Spleen (tissue), 11 donors: ENCODE results near the gene ZEB1. TPM values are rescaled to one million over a fixed set of nuclear protein-coding genes. Genes with fewer than 3 reads are reported as not detected.

Experiments
- DNase-seq: peaks from one replicate; pipeline ENCODE4 v3.0.0-alpha.2; 2020
- H3K27ac ChIP-seq, 8 donors: fragments of 200-600 bp; sonication (generic) in 7 of 8; 1 replicate in 4 of 8; 2 replicates in 4 of 8; pipeline versions ENCODE4 v1.5.0 to v1.8.0; 2016 to 2021; ENCODE audit warnings: inconsistent platforms in 4 of 8, mild to moderate bottlenecking in 4 of 8, moderate library complexity in 1 of 8
- H3K27me3 ChIP-seq, 7 donors: fragments of 200-600 bp; sonication (generic) in 6 of 7; replicated peaks in 1 of 7; 1 replicate in 4 of 7; 2 replicates in 3 of 7; pipeline versions ENCODE4 v1.5.0 to v1.8.0; 2016 to 2021; ENCODE audit warnings: inconsistent platforms in 3 of 7, mild to moderate bottlenecking in 1 of 7
- H3K36me3 ChIP-seq, 6 donors: fragments of 200-600 bp; sonication (generic) in 5 of 6; 1 replicate in 4 of 6; 2 replicates in 2 of 6; pipeline versions ENCODE4 v1.5.0 to v1.8.0; 2016 to 2021; ENCODE audit warnings: inconsistent platforms in 2 of 6
- H3K4me1 ChIP-seq, 6 donors: fragments of 200-600 bp; sonication (generic) in 5 of 6; 1 replicate in 3 of 6; 2 replicates in 3 of 6; pipeline versions ENCODE4 v1.5.0 to v1.8.0; 2016 to 2021; ENCODE audit warnings: inconsistent platforms in 3 of 6
- H3K4me3 ChIP-seq, 8 donors: fragments of 200-600 bp; sonication (generic) in 7 of 8; 1 replicate in 4 of 8; 2 replicates in 4 of 8; pipeline versions ENCODE4 v1.5.0 to v1.8.0; 2016 to 2021; ENCODE audit warnings: inconsistent platforms in 4 of 8, mild to moderate bottlenecking in 4 of 8, moderate library complexity in 2 of 8
- H3K9me3 ChIP-seq, 8 donors: fragments of 200-600 bp; sonication (generic) in 7 of 8; 1 replicate in 4 of 8; 2 replicates in 4 of 8; pipeline versions ENCODE4 v1.5.0 to v1.8.0; 2016 to 2021; ENCODE audit warnings: inconsistent platforms in 4 of 8
- CTCF ChIP-seq, 11 experiments: fragments of 200-600 bp in 7 of 11; fragments of 450-650 bp in 4 of 11; sonication (generic) in 4 of 11; IDR thresholded peaks in 8 of 11; conservative IDR thresholded peaks in 3 of 11; 1 replicate in 7 of 11; 2 replicates in 4 of 11; pipeline versions ENCODE4 v1.4.0 to v1.8.0; 2016 to 2021; ENCODE audit warnings: antibody characterized with exemption in 11 of 11, inconsistent platforms in 4 of 11, mild to moderate bottlenecking in 1 of 11
- POLR2A ChIP-seq, 3 donors: fragments of 450-650 bp; IDR thresholded peaks; one replicate each; pipeline ENCODE4 v1.5.1; 2017; ENCODE audit warnings: antibody characterized with exemption in 3 of 3, mild to moderate bottlenecking in 1 of 3
- POLR2AphosphoS5 ChIP-seq, 3 donors: sonication (generic); formaldehyde crosslinking; IDR thresholded peaks; one replicate each; pipeline ENCODE4 v1.5.1; 2017; ENCODE audit warnings: antibody characterized with exemption in 3 of 3
- WGBS, 5 donors: extraction: QIAGEN DNeasy Blood & Tissue Kit in 3 of 5; methylation state at CpG; one replicate each; pipeline versions ENCODE4 v1.1.5 to v1.1.7; 2013 to 2018; 5-methylcytosine and 5-hydroxymethylcytosine counted together
- intact Hi-C: fragments of 100-400 bp; cut with DNase I; formaldehyde crosslinking; loops from one replicate; pipeline ENCODE4 v1.15.0; 2023; ENCODE audit warnings: low total_unique reads
- polyA plus RNA-seq, 3 donors: library from polyadenylated mRNA; stranded (reverse); fragments of 200-250 nt; gene quantifications; one replicate each; pipeline ENCODE4 v1.2.1, GENCODE V29; 2013
- total RNA-seq, 7 donors: library from RNA; depleted of rRNA in 3 of 7; stranded (reverse); fragments of >200 nt in 3 of 7; fragmentation: NEBNext Ultra II Directional in 4 of 7; extraction: Animal tissue kit (Norgen Biotek cat#: 25700) in 4 of 7; gene quantifications; one replicate each; pipeline versions ENCODE4 v1.1.0 to v1.2.1, GENCODE V29; 2016 to 2021
- donor health status: healthy with polysubstance abuse.
- donor health status: DM: no; HTN: no; CAD: no; lungs with moderate emphysema.
- donor health status: DM: no; HTN: no; CAD: no.
- donor health status: Bipolar disorder and iron deficiency.
- donor health status: healthy.
- donor health status: DM: no; HTN: no; CAD: no.
- donor health status: DM: yes; HTN: yes; CAD: no.

ZEB1 gene
- total and polyA plus RNA-seq, 10 donors = 6.6 to 51.8 (median 44.6) TPM

GRCh38 chr10:31320550-31321211 lies 1.7 kb downstream of the ZEB1 start:
- H3K9me3 ChIP-seq = no peaks in the 10 kb centered on the region
- H3K36me3 ChIP-seq = no peaks in the 10 kb centered on the region
- peak; percentile 85 for DNase-seq
- TF ChIP-seq POLR2A (IDR thresholded peaks at IDR 0.05) = no peak
- TF ChIP-seq POLR2AphosphoS5 (IDR thresholded peaks at IDR 0.05) = peak in 2 of 3 donors; percentile 49 to 52
- peak in 2 of 11 experiments; percentile 7 to 12 for TF ChIP-seq CTCF (IDR thresholded peaks at IDR 0.05 in 8 of 11, conservative IDR thresholded peaks at IDR 0.05 in 3 of 11)
- H3K27me3 ChIP-seq = peaks cover 0 to 22% (median 0%) of the 10 kb centered on the region in 7 donors
- WGBS, 5 donors = 0 to 1% (median 0%) methylated on average over 39 to 43 of the region's 43 CpGs
- peak overlapping the region; percentile 51 to 95 (median 87) for H3K4me3 ChIP-seq
- intact Hi-C loops = no loop called here
- peak overlapping the region; percentile 61 to 99 (median 98) for H3K27ac ChIP-seq
- peaks cover 8 to 59% (median 37%) of the 10 kb centered on the region in 6 donors for H3K4me1 ChIP-seq

- peaks cover 8 to 59% (median 37%) of the 10 kb centered on the region in 6 donors for H3K4me1 ChIP-seq
- peak overlapping the region; percentile 39 to 99 (median 98) for H3K27ac ChIP-seq
- TF ChIP-seq POLR2AphosphoS5 (IDR thresholded peaks at IDR 0.05) = no peak
- no peak for TF ChIP-seq POLR2A (IDR thresholded peaks at IDR 0.05)
- TF ChIP-seq CTCF (IDR thresholded peaks at IDR 0.05 in 8 of 11, conservative IDR thresholded peaks at IDR 0.05 in 3 of 11) = no peak
- WGBS, 5 donors = 14 to 20% (median 15%) methylated on average over 10 of the region's 10 CpGs
- intact Hi-C loops = no loop called here
- DNase-seq = peak; percentile 58
- H3K4me3 ChIP-seq = peak overlapping the region; percentile 51 to 95 (median 87)
- H3K36me3 ChIP-seq = no peaks in the 10 kb centered on the region
- no peaks in the 10 kb centered on the region for H3K9me3 ChIP-seq
- peaks cover 0 to 22% (median 0%) of the 10 kb centered on the region in 7 donors for H3K27me3 ChIP-seq
These were observed 2.5 kb downstream of the ZEB1 start for GRCh38 chr10:31321396-31321941.

GRCh38 chr10:31322647-31323046 lies 3.6 kb downstream of the ZEB1 start:
- Histone ChIP-seq H3K9me3 (no peaks in the 10 kb centered on the region), H3K27me3 (peaks cover 0 to 22% (median 0%) of the 10 kb centered on the region in 7 donors), H3K4me3 (no peak overlapping the region), H3K4me1 (peaks cover 8 to 53% (median 36%) of the 10 kb centered on the region in 6 donors), H3K27ac (no peak overlapping the region), H3K36me3 (no peaks in the 10 kb centered on the region)
- WGBS, 5 donors = 71 to 83% (median 78%) methylated on average over 2 of the region's 2 CpGs
- no peak for TF ChIP-seq CTCF (IDR thresholded peaks at IDR 0.05 in 8 of 11, conservative IDR thresholded peaks at IDR 0.05 in 3 of 11)
- no peak for TF ChIP-seq POLR2A (IDR thresholded peaks at IDR 0.05)
- no peak for TF ChIP-seq POLR2AphosphoS5 (IDR thresholded peaks at IDR 0.05)
- intact Hi-C loops = no loop called here
- no peak for DNase-seq

- TF ChIP-seq POLR2AphosphoS5 (IDR thresholded peaks at IDR 0.05) (no peak), CTCF (IDR thresholded peaks at IDR 0.05 in 8 of 11, conservative IDR thresholded peaks at IDR 0.05 in 3 of 11) (no peak), POLR2A (IDR thresholded peaks at IDR 0.05) (no peak)
These were observed 21.3 kb downstream of the ZEB1 start for GRCh38 chr10:31340343-31340742.

More at GRCh38 chr10:31340343-31340742, 21.3 kb downstream of the ZEB1 start:
- Histone ChIP-seq H3K27me3 (no peaks in the 10 kb centered on the region), H3K4me3 (no peak overlapping the region), H3K36me3 (peaks cover 0 to 4% (median 0%) of the 10 kb centered on the region in 6 donors), H3K4me1 (peaks cover 0 to 28% (median 3%) of the 10 kb centered on the region in 6 donors), H3K9me3 (no peaks in the 10 kb centered on the region), H3K27ac (no peak overlapping the region)
- intact Hi-C loops = no loop called here
- DNase-seq = no peak
